GM18861 (cell line): ENCODE results near the gene HNRNPA0.

Experiments used
- ATAC-seq: cut with Tn5 transposase; IDR thresholded peaks from one replicate; pipeline ENCODE4 v1.9.1; 2021; ENCODE audit not compliant: unreplicated experiment

Gene HNRNPA0

DNA sequence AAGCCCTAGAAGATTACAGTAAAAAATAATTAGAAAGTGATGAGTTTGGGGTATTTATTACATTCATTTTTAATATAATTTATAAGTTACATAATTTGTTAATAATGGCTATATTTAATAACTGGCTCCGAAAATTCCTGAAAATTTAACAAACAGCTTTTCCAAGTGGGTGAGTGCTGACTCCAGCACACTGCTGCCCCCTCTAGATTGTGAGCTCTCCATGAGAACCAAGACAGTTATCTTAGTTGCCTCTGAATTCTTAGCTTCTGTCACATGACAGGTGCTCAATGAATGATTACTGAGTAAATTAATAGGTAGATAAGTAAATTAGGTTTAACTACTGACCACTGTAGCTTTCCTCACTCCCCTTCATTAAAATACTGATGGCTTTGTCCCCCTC lies 26.1 kb downstream of the HNRNPA0 start:
- no peak for ATAC-seq

- no peak for ATAC-seq
Measured at GRCh38 chr5:137727623-137728022, 26.5 kb downstream of the HNRNPA0 start.

DNA sequence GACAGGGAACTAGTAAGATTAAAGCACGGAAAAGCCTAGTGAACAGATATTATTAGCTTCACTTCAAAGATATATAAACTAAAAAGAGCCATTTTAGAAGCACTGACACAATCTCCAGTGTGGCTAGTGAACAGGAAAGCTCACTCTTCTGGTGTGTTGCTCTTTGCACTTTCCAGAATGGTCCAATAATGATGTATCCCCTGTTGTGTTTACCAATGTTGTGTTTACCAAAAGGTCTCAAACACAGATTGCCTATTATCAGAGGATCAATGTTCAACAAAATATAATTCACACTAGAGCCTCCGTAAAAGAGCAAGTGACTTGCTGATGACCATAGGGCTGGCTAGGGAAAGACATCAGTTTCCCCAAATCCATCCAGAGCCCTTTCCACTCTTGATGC lies 29.9 kb downstream of the HNRNPA0 start:
- no peak for ATAC-seq

DNA sequence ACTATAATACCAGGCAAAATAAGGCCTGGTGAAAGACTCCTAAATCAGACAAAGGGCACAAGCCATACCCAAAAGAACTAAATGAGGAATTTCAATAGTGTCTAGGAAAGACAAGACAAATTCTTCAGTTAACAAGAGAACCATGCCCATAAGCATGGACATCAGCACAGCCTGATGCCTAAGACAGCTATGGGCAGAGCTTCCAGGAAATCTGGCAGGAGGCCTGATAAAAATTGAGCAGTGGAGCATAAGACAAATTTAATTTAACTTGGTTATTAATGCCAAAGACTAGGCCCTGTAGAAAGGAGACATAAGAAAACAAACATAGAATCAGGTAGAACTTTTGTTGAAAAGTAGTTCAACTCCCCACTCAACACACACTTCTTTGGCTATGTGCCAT lies 35.6 kb downstream of the HNRNPA0 start:
- ATAC-seq = no peak

GRCh38 chr5:137716337-137716736 lies 37.8 kb downstream of the HNRNPA0 start:
- ATAC-seq = no peak

- no peak for ATAC-seq
Measured at GRCh38 chr5:137715456-137715855, 38.7 kb downstream of the HNRNPA0 start.

- no peak for ATAC-seq
Measured at GRCh38 chr5:137714946-137715345, 39.2 kb downstream of the HNRNPA0 start.

- ATAC-seq = no peak
Measured at GRCh38 chr5:137714494-137714893, 39.7 kb downstream of the HNRNPA0 start.

- ATAC-seq = no peak
Measured at GRCh38 chr5:137712139-137712667, 42.0 kb downstream of the HNRNPA0 start.

GRCh38 chr5:137710086-137710485 lies 44.1 kb downstream of the HNRNPA0 start:
- ATAC-seq = no peak

- no peak for ATAC-seq
Measured at GRCh38 chr5:137708796-137709559, 45.2 kb downstream of the HNRNPA0 start.

DNA sequence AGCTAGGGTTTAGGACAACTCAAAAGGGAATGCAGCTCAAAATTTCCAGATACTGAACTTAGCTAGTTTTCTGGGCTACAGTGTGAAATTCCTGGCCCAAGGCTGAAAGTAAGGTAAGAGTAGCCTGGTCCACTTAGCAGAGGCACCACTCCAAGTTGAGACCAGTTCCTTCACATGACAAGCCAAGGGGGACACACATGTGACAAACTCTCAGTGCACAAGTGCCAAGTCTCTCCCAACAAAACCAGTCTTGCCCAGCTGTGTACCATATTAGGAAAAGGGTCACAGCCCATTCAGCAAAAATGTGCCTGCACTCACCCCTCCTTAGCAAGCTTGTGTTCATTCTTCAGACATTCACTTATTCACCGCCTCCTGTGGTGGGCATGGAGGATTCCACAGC lies 46.1 kb downstream of the HNRNPA0 start:
- no peak for ATAC-seq

DNA sequence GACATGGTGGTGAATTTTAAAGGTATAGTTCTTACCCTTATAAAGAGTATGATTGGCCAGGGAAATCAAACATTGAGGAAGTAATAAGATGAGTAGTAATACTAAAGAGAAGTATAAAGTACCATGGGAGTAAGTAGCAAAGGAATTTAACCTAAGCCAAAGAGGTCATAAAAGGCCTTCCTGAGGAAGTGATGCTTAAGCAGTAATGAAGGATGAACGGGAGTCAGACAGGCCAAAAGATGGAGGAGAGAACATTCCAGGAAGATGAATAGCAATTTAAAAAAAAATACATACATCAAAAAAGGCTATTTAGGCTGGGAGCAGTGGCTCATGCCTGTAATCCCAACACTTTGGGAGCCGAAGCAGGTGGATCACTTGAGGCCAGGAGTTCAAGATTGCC lies 47.3 kb downstream of the HNRNPA0 start:
- ATAC-seq = no peak

GRCh38 chr5:137705106-137705505 lies 49.1 kb downstream of the HNRNPA0 start:
- ATAC-seq = no peak

GRCh38 chr5:137703565-137703964 lies 50.6 kb downstream of the HNRNPA0 start:
- no peak for ATAC-seq

DNA sequence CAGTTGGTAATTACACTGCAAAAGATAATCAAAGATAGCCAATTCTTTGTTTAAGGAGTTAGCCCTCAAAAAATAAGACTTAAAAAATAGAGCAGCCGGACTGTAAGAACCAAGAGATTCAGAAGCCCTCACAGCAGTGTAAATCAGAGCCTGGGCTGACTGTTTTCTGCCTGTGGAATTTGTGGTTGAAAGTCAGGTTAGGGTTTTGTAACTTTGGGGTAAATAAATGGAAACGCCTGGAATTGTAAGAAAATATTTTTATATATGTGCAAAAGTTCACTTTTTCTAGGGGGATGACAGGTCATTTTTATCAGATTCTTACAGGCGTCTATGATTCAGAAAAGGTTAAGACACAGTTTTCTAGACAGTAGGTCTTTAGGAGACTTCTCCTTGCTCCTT lies 53.9 kb downstream of the HNRNPA0 start:
- no peak for ATAC-seq

- no peak for ATAC-seq
Measured at GRCh38 chr5:137699336-137700281, 54.6 kb downstream of the HNRNPA0 start.

DNA sequence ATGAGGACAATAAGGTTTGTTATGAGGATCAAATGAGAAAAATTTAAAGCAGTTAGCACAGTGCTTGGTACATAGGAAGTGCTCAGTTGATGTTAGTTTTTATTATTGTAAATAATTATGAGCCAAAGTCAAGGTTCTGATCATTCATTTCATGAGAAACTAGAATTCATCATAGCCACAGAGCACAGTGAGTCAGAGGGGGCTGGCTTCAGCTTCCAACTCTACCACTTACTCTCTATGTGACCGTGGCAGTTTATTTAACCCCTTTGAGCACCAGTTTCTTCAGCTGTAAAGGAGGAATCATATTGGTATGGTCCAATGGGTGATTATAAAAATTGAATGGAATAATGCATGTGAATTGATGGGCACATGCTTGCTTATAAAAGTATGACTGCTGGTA lies 57.7 kb downstream of the HNRNPA0 start:
- ATAC-seq = no peak

- ATAC-seq = no peak
Measured at GRCh38 chr5:137695651-137696428, 58.3 kb downstream of the HNRNPA0 start.
